UCSD-AML1 (cell line): ENCODE data around the gene MTUS2.

Experiments
- DNase-seq: peaks from one replicate; lab custom pipeline; 2025; ENCODE audit not compliant: unreplicated experiment; lab: John Stamatoyannopoulos, UW

The MTUS2 gene

GRCh38 chr13:29021311-29021710, 201.2 kb downstream of the MTUS2 start:
- DNase-seq, result no peak

DNA sequence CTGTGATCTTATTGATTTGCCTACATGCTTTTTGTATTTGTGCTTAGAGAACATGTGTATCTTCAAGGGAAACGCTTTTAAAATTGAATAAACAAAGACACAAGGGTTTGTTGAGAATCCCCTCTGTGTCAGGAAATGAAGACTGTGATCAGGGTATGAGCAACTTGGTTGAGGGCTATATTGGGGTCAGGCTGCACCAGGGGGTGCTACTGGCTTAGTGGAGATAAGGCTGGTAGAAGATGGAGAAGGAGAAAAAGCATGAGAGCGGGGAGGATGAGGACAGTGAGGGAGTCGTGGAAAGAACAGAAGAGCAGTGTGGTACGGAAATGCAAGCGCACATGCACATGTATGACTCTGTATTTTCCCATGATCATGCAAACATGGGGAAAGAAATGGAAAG, 201.6 kb downstream of the MTUS2 start:
- DNase-seq, result no peak

GRCh38 chr13:29022410-29022809, 202.3 kb downstream of the MTUS2 start:
- DNase-seq, result no peak

DNA sequence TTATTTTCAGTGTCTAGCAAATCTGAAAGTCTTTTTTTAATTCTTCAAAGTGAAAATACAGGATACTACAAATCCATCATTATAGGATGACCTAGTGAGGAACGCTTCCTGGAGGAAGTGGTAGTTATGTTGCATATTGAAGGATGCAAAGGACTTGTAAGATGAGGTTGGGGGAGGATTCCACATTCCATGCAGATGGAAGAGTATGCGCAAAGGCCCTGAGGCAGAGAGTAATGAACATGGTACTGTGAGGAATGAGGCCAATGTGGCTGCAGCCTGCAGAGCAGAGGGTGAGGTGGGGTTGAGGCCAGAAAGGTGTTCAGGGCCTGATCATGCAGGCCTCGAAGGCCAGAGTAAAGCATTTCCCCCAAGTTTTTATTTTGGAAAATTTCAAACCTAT, 202.8 kb downstream of the MTUS2 start:
- no peak for DNase-seq

DNA sequence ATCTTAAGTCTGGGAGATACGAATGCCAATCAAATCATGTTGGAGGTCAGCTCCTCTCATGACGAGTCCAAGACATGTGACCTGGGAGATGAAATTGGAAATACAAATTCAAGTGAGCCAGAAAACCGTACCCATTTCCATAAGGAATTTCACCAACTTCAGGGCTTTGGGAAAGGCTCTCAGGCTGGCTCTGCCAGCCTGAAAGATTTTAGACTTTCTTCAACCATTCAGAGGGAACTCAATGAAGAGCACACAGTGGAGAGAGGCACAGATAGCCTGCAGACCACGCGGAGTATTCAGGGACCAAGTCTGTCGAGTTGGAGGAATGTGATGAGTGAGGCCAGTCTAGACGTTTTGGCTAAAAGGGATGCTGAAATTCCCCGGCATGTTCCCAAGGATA, 204.6 kb downstream of the MTUS2 start:
- DNase-seq, result no peak

DNA sequence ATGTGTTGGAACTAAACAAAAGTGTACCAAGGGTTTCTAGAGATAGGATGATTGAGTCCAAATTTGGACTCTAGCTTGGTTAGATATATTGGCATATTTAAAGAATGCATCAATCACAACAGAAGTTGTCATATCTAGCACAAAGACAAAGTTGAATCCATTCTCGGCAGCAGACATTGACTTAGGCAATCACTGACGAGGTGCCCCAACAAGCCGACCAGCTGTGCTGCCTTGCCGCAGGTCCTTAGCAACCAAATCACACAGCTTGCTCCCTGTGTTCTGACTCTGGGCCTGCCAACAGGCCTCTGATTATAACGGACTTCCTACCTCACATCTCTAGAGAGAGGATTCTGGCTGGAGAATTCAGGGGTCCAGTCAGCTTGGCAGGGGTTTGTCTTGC, 208.7 kb downstream of the MTUS2 start:
- DNase-seq, result no peak

- DNase-seq, result no peak
Observed at GRCh38 chr13:29038700-29039099, 218.6 kb downstream of the MTUS2 start.

- no peak for DNase-seq
Observed at GRCh38 chr13:29039212-29039611, 219.1 kb downstream of the MTUS2 start.

- DNase-seq, result no peak
Observed at GRCh38 chr13:29046588-29046987, 226.4 kb downstream of the MTUS2 start.

DNA sequence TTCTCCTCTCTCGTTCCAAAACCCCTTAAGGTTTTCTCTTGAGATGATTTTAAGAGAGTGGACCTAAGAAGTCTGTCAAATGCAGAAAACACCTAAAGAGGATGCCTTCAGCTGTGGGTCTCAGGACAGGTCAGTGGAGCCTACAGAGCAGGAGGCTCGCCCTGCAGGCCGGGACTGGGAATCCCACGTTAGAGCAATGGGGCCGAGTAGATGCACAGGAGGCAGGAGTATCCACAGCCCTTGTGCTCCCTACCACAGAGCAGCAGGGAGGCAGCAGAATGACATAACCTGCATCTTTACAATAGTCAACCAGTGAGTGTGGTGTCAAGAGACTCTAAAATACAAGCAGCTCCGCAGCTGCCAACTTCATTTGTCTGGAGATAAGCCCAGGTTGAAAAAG, 229.4 kb downstream of the MTUS2 start:
- no peak for DNase-seq

DNA sequence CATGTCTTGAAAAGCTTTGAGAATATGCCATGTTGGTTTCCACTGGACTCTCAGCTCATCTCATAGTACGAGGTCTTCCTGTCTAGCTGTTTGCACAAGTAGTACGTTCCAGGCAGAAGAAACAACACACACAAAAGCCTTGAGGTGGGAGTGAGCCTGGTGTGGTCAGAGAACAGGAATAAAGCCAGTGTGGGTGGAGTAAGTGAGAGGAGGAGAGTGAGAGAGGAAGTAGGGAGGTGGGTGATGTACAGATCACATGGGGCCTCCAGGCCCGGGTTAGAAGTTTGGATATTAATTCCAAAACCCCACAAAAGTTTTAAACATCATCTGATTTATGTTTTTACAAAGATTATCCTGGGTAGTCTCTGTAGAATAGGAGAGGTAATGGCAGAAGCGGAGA, 230.6 kb downstream of the MTUS2 start:
- no peak for DNase-seq

- DNase-seq, result no peak
Observed at GRCh38 chr13:29059800-29060199, 239.7 kb downstream of the MTUS2 start.

DNA sequence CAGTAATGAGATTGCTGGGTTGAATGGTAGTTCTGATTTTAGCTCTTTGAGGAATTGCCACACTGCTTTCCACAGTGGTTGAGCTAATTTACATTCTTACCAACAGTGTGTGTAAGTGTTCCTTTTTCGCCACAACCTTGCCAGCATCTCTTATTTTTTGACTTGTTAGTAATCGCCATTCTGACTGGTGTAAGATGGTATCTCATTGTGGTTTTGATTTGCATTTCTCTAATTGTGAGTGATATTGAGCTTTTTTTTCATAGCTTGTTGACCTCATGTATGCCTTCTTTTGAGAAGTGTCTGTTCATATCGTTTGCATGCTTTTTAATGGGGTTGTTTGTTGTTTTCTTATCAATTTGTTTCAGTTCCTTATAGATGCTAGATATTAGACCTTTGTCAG, 245.0 kb downstream of the MTUS2 start:
- DNase-seq, result no peak

GRCh38 chr13:29067306-29067945, 247.3 kb downstream of the MTUS2 start:
- no peak for DNase-seq

DNA sequence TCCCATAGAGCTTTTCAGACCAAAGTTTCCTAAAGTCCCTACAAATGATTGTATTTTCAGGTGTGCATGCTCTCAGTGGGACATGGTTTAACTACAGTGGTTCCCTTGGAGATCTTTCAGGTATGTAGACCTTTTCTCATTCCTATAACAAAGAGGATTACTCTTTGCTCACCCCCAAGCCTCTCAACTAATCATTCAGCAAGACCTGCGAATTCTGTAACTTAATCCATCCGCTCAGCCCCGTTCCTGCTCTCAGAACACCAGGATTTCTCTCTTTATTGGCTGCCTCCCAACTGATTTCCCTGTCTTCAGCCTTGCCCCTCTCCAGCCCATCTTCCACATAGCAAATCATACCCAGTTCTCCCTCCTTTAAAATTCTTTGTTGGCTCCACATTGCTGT, 253.6 kb downstream of the MTUS2 start:
- DNase-seq, result no peak

- no peak for DNase-seq
Observed at GRCh38 chr13:29077051-29077813, 257.1 kb downstream of the MTUS2 start.

DNA sequence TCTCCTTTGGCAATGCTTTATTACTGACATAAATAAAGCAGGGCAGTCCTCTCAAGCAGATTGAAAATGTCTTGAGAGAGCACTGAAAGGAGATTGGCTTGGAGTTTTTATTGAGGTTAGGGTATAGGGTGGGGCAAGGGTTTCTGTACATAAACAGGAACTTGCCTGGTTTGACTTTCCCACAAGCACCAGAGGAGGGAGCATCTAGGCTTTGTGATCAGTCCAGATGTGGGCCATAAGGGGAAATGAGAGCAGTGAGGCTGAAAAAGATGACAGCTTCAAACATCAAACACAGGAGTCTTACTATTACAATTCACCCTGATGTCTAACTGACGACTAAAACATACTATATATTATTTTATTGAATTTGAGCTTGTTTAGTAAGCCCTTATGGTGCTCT, 260.9 kb downstream of the MTUS2 start:
- no peak for DNase-seq

- DNase-seq, result no peak
Observed at GRCh38 chr13:29081697-29082440, 261.7 kb downstream of the MTUS2 start.

DNA sequence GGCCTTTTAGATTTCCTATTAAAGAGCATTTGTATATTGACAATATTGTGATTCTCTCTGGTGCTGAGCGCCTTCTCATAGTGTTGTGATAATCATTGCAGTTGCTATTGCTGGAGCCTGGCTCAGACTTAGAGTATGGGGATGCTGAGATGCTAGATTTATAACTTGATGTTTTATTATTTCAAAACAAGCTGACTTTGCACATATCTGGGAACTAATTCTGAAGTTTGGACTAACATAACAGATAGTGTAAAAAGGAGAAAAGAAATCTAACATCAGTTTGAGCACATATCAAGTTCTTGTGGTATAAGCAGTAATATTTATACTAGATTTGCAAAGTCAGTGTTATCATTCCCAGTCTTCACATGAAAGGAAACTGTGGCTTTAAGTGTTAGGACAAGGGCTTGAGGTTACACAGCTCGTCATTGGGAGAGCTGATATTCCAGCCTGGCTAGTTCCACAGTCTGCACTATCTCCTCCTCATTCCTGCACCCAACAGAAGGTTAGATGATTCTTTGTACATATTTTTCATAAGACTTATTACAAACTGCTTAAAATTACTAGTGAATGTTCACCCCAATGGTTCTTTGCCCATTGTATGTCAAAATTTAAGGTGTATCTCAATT, 279.8 kb downstream of the MTUS2 start:
- no peak for DNase-seq

GRCh38 chr13:29100758-29101157, 280.6 kb downstream of the MTUS2 start:
- no peak for DNase-seq

GRCh38 chr13:29101409-29101808, 281.3 kb downstream of the MTUS2 start:
- DNase-seq, result no peak

GRCh38 chr13:29101905-29102304, 281.8 kb downstream of the MTUS2 start:
- no peak for DNase-seq
